Stimulated activated CD4-positive, alpha-beta T cell treated with anti-CD3 and anti-CD28 coated beads, Interleukin-15, amount 100 ng/mL, for 48 hours (primary cell): Measurements from ENCODE around the gene ASB10.

ENCODE experiments used
- DNase-seq, 2 donors: peaks; one replicate each; pipeline ENCODE4 v3.0.0-alpha.2; 2020; ENCODE audit warnings: low read depth in 2 of 2

ASB10 gene

DNA sequence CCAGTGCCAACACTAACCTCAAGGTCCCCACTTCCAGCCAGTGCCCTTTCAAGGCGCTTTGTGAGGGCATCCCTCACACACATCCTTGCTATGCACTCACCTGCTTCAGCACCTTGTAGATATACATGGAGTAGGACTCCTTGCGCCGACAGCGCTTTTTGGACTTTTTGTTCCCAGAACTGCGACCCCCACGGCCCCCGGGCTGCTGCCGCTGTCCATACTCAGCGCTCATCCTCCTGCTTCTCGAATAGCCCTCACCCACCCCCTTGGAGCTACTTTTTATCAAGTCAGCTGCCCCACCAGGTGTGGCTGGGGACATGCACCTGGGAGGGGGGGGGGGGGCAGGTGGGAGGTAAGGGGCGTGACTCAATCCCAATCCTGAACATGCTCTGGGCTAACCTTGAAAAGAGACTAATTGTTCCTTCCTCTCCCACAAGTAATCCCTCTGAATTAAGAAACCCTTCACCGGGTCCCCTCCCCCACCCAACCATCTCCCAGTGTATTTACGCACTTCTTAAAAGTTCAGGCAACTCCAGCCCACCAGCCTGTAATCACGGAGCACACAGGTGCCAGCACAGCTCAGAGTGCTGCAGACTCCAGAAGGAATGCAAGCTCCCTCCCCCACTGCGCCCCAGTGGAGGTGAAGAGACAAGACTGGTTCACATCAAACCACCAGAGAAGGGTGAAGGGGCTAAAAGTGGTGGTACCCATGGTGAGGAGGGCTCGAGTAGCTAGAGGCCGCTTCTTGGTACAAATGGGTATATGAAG is 23.2 kb upstream of the ASB10 start, which contains the start of gene H2BK1:
H2BK1 (minus strand) TSS at position 402 of the 768 bp plus-strand sequence; CDS start at position 232, 170 bp downstream.
- DNase-seq, result no peak

DNA sequence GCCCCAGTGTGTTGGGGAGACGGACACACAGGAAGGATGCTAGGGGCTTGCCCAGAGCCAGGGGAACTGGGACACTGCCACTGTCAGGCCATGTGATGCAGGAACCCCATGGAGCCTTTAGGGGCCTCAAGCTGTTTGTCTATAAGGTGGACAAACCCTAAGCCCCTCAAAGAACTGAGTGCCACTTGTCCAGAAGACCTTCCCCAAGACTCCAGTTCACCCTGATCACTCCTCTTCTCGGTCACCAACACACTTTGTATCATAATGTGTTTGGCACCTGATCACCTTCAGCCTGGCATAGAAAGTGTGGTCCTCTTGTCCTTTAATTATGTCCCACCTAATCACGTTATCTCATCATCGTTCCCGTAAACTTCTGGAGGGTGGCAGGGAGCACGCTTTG is 22.5 kb upstream of the ASB10 start:
- DNase-seq, result no peak

- no peak for DNase-seq
Observed at GRCh38 chr7:151208253-151208862, 21.3 kb upstream of the ASB10 start.

- no peak for DNase-seq
Observed at GRCh38 chr7:151207804-151208203, 20.8 kb upstream of the ASB10 start.

DNA sequence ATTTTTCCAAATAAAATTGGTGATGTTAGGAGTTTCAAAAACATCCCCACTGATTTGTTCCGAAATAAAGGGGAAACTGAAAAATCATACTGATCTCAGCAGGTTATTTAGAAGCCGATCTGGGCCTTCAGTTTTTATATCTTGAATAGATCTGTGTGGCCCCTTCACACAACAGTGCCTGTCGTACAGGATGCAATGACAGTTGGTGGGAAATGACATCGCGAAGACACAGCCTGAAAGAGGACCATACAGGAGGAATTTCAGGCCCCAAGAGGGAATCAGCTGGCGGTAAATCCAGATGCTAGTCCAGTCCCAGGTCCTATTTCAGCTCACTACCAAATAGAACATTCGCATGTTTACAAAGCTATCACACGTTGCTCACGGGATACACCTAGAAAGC is 20.3 kb upstream of the ASB10 start:
- DNase-seq, result no peak

DNA sequence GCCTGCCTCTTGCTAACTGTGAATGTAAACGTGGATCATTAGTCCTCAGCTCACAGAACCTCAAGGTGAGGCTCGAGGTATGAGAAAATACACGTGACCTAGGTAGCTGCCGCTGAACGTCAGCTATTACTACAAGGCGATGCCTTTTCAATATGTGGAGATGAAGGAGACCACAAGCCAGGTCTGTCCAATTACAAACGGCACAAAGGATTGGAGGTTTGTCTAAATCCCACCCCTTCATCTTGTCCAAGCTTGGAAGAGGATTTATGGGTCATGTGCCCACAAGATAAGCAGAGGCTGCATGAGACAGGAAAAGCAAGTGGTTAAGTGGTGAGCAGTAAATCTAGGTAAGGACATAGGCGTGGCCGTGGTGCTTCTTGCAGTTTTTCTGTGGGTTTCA is 19.9 kb upstream of the ASB10 start:
- no peak for DNase-seq

- no peak for DNase-seq
Observed at GRCh38 chr7:151205730-151206129, 18.7 kb upstream of the ASB10 start.

DNA sequence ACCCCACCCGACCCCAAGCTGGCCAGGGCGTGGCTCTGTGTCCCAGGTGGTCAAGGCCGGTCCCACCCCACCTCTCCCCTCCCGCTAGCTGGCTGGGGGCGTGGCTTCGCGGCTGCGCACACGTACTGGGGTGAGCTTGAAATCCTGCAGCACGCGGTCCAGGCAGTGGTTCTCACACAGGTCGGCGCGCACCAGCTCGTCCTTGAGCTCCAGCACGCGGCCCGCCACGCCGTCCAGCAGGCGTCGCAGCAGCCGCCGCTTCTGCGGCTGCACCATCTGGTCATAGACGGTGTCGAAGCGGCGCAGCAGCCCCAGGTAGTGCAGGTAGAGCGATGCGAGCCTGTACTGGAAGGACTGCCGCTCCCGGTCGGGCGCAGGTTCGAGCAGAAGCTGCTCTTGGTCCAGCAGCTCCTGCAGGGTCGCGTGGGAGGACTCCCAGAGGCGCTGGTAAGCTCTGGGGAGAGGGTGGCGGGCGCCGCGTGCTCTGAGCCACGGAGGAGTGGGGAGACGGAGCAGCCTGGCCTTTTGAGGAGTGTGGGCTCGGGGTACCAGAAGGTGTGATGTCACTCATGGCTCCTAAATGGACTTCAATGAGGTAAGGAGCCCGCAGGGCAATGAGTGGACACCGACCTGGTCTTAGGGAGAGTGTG is 17.5 kb upstream of the ASB10 start:
- DNase-seq, result no peak

DNA sequence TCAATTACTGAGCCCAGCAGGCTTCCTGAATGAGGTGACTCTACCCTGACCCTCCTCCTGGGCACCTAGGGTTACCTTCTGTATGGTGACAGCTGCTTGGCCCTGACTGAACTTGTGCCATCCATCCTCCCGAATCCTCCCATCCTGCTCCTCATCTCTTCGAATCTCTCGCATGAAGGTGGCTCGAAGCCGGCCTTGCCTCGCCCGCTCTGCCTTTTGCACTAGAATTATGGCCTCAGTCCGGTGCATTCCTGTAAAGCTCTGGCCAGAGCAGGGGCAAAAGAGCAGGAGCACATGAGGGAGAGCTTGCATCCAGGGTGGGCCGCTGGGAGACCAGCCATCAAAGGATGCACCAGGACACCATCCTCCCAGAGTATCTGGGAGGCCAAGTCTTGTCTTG is 15.8 kb upstream of the ASB10 start:
- no peak for DNase-seq

DNA sequence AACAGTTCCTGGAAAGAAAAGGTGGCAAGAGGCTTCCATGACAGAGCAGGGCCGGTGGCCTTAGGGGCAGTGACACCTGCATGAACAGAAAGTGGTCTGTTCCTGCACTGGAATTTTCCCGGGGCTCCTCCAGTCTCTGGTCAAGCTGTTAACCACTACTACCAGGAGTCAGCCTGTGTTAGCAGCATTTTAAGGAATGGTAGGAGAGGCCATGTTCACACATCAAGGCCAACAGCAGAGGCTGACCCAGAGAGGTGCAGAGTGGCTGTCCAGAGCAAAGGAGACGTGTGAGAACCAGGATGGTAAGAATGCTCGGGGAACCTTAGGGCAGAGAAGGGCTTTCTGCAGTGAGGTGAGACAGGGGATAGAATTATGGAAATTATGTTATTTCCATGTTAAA is 14.7 kb upstream of the ASB10 start:
- DNase-seq, result no peak

- no peak for DNase-seq
Observed at GRCh38 chr7:151201344-151201743, 14.3 kb upstream of the ASB10 start.

DNA sequence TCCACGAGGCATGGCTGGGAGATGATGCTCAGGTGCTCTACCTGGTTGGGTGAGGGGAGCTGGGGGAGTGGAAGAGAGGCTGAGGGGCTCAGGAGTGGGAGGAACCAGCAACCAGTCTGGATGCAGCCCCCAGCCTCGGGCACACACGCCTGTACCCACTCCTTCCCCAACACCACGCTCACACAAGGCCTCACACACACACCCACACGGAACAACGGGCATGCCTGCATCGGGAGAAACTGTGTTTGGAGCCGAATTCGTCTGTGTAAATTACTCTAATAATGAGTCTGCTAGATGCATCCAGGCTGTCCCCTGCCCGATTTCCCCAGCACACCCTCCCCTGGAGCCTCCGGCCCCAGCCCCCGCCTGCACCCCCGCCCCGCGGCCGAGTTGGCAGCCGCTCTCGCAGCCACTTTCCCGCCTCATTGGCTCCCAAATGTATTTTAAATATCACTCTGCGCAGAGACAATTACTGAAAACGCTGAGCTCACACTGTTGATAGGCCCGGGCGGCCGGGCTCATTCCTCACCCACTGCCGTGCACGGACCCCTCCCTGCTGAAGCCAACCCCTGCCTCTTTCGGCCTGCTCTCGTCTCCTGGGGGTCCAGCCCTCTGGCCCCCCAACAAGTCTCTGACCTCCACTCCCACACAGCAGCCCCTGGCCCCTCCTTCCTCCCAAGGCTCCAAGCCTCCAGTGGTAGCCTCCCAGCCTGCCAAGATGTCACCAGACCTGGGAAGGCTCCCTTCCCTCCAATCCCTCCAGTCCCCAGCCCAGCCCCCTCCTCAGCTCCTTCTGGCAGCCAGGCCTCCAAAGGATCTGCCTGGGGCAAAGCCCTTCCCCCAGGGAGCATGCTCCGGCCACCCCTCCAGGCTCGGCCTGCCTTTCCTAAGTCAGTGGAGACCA is 12.1 kb upstream of the ASB10 start:
- no peak for DNase-seq

GRCh38 chr7:151197932-151198331 is 10.9 kb upstream of the ASB10 start:
- no peak for DNase-seq

DNA sequence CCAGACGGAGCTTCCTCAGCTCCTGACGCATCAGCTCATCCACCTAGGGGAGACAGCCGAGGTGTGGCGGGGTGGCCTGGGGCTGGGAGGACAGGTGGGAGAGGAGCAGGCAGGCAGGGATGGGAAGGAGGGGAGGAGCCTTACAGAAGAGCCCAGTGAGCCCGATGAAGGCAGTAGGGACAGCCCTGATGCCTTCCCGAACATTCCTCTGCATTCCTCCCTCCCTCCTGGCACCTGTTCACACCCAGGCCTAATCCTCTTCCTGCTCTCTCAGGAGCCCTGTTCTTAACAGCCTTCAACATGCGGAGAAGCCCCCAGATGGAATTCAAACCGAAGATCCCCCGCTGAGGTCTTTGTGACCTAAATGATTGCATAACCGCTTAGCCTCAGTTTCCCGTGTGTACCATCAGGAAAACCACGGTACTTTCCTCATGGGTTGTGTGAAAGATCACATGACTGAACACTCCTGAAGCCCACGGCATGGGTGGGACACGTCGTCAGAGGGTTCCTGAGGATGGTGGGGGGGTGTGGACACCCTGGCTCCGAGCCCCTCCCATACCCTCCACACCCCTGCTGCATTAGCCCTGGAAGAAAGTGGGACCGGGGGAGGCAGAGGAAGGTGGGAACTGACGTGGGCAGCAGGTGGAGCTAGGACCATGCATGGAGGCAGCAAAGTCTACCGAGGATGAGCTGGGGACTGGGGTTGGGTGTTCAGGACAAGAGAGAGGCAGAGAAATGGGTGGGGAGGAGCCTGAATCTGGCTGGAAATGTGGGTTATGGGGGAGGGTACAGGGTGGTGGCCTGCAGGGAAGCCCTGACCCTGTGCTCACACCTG is 8.8 kb upstream of the ASB10 start:
- no peak for DNase-seq

DNA sequence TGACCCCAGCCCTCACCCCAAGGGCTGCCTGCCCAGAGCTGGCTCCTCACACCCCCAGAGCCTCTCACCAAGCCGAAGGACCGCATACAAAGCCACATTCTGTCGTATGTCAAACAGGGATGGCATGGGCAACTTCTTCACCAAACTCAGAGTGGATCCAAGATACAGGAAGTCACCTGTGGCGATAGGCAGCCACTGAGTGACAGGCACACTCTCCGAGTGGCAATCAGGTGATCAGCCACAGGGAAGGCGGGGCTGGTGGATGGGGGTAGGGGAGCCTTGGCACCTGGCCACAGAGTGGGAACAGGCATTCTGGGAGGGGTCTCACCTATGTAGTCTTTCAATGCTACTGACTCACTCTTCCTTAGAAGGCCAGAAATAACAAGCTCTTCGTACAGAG is 7.1 kb upstream of the ASB10 start:
- no peak for DNase-seq

DNA sequence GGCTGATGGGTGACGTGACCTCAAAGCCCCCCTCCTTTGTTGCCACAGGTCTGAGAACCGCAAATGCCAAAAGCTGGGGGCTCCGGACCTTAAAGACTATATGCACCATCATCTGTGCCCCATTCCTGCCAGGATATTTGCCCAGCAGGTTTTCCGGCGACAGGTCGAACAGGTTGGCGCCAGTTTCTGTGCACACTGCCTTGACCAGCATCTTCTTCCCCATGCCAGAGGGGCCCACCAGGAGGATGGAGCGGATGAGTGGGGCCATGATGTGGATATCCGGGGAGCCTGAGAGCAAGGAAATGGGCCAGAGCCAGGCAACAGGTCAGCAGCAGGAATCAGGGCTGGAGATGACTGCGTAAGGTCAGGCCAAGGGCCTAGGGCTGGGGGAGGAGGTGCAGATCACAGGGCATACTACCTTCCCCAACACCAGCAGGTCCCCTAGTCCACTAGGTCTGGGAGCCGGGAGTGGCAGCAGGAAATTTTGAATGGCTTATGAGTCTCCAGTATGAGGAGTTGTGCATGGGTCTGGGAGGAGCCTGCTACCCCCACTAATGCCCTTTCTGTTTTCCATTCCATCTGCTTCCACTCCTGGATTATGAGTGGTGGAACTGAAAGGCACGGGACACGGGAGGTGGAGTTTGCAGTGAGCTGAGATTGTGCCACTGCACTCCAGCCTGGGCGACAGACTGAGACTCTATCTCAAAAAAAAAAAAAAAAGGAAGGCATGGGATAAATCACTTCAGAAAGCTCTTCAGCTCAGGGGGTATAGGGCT is 6.3 kb upstream of the ASB10 start:
- DNase-seq, result no peak

DNA sequence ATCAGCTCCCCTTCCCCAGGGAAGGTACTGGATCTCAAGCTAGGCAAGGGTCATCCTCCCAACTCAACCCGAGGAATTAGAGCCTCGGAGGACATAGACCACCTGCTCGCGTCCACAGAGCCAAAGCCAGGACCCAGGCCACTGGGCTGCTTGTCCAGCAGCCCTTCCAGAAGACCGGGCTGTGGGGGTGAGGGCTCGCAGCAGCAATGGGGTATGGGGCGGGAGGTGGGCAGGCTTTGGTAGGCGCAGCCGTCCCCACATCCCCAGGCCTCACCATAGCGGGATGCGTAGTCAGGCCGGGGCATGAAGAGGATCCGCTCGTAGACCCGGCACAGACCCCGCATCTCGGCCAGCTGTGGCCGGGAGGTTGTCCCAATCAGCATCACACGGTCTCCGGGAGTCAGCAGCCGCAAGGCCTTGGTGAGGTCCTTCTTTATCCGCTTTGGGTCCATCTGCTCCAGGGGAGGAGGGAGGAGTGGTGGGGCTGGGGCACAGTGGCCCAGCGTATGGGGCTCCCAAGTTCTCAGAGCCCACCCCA is 5.0 kb upstream of the ASB10 start:
- DNase-seq, result no peak

GRCh38 chr7:151191544-151191943 is 4.5 kb upstream of the ASB10 start:
- DNase-seq, result no peak

DNA sequence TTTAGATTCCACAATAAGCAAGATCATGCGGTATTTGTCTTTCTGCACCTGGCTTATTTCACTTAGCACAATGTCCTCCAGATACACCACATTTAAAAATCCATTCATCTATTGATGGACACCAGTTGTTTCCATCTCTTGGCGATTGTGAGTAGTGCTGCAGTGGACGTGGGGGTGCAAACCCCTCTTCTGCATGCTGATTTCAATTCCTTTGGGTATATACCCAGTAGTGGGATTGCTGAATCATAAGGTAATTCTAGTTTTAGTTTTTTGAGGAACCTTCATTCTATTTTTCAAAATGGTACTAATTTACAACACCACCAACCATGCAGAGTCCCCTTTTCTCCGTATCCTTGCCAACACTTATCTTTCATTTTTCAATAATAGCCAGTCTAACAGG is 2.0 kb upstream of the ASB10 start:
- DNase-seq, result no peak

DNA sequence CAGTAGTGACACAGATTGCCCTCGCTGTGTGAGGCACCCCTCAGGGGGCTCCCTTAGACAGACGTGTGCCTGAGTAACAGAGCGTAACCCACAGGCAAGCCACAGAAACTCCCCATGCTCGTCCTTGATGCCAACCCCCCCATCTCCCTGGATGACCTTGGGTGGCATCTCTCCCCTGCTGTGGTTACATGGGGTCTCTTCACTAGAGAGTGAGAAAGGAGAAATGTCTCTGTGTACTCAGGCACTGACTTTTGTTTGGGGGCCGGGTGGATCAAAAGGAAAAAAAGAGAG is 1.1 kb upstream of the ASB10 start:
- no peak for DNase-seq
